HepG2 (cell line): ENCODE results near the gene TOR4A. TPM values are rescaled to one million over a fixed set of nuclear protein-coding genes. Genes with fewer than 3 reads are reported as not detected.

Experiments used
- BHLHE40 ChIP-seq: IDR thresholded peaks from 2 replicates; pipeline ENCODE4 v1.6.1; 2011; ENCODE audit warnings: low read length, improper control_type of control experiment
- GATAD2A ChIP-seq: IDR thresholded peaks from 2 replicates; pipeline ENCODE4 v1.6.1; 2016
- MAFK ChIP-seq, 2 experiments: IDR thresholded peaks in 1 of 2; conservative IDR thresholded peaks in 1 of 2; 2 replicates each; pipeline ENCODE4 v1.6.1; 2011; ENCODE audit warnings: improper control_type of control experiment in 2 of 2, low read length in 2 of 2
- NFRKB ChIP-seq: fragments of 450-650 bp; IDR thresholded peaks from 2 replicates; pipeline ENCODE4 v1.6.1; 2017
- NR2F6 ChIP-seq, 2 experiments: IDR thresholded peaks; 2 replicates each; pipeline ENCODE4 v1.6.1; 2016; ENCODE audit warnings: antibody characterized with exemption in 1 of 2, mild to moderate bottlenecking in 1 of 2
- NRL ChIP-seq: sonication (generic); formaldehyde crosslinking; IDR thresholded peaks from 2 replicates; pipeline ENCODE4 v1.5.0; 2020; ENCODE audit warnings: missing genetic modification reagents, mild to moderate bottlenecking, moderate library complexity, borderline replicate concordance
- RAD21 ChIP-seq: fragments of 450-650 bp; formaldehyde crosslinking; IDR thresholded peaks from 2 replicates; pipeline ENCODE4 v1.5.0; 2020; ENCODE audit warnings: mild to moderate bottlenecking
- RBM39 ChIP-seq: fragments of 200-400 bp; formaldehyde crosslinking; IDR thresholded peaks from one replicate; pipeline ENCODE4 v1.6.1; 2018; ENCODE audit warnings: antibody characterized with exemption, mild to moderate bottlenecking, low read depth, low read length; ENCODE audit not compliant: poor library complexity, severe bottlenecking
- RXRA ChIP-seq: sonication (generic); formaldehyde crosslinking; IDR thresholded peaks from 2 replicates; pipeline ENCODE4 v1.5.1; 2020; ENCODE audit warnings: missing genetic modification reagents
- SMC3 ChIP-seq: IDR thresholded peaks from 2 replicates; pipeline ENCODE4 v1.6.1; 2011; ENCODE audit warnings: low read length, improper control_type of control experiment
- SP1 ChIP-seq, 2 experiments: fragments of 450-650 bp in 1 of 2; sonication (generic) in 1 of 2; formaldehyde crosslinking in 1 of 2; IDR thresholded peaks; 2 replicates each; pipeline versions ENCODE4 v1.4.0 to v1.6.1; 2016 to 2020; ENCODE audit warnings: missing genetic modification reagents in 1 of 2
- TEAD3 ChIP-seq: optimal IDR thresholded peaks from 2 replicates; pipeline ENCODE3; 2016; ENCODE audit warnings: borderline replicate concordance
- THAP11 ChIP-seq: IDR thresholded peaks from 2 replicates; pipeline ENCODE4 v1.6.1; 2016; ENCODE audit warnings: missing biosample characterization, missing genetic modification reagents
- YEATS2 ChIP-seq: sonication (generic); formaldehyde crosslinking; IDR thresholded peaks from 2 replicates; pipeline ENCODE4 v1.4.0; 2020; ENCODE audit warnings: missing genetic modification reagents, borderline replicate concordance
- ZNF350 ChIP-seq: sonication (generic); formaldehyde crosslinking; IDR thresholded peaks from 2 replicates; pipeline ENCODE4 v1.4.0; 2020; ENCODE audit warnings: mild to moderate bottlenecking, low read depth, missing genetic modification reagents, borderline replicate concordance
- polyA plus RNA-seq, 8 experiments: library from polyadenylated mRNA; depleted of rRNA in 3 of 8; stranded (reverse) in 7 of 8; unstranded in 1 of 8; fragments of >200 nt; fragmentation: Illumina TruSeq in 4 of 8; extraction: Trizol in 4 of 8; gene quantifications; 2 replicates each; pipeline versions ENCODE4 v1.2.1 to v1.2.3, GENCODE V29; 2011 to 2016; ENCODE audit warnings: low read depth in 4 of 8, missing spikeins in 1 of 8, mixed read lengths in 1 of 8; ENCODE audit not compliant: insufficient read depth in 1 of 8
- total RNA-seq, 5 experiments: library from RNA; depleted of rRNA; stranded (reverse); fragments of >200 nt; fragmentation: Illumina TruSeq; extraction: Trizol; gene quantifications; 2 replicates each; pipeline ENCODE4 v1.2.3, GENCODE V29; 2016; ENCODE audit warnings: low read depth in 1 of 5
- TF ChIP-seq, protein P1 (sequence below): sonication (generic); formaldehyde crosslinking; IDR thresholded peaks from 2 replicates; pipeline ENCODE4 v1.4.0; 2020; ENCODE audit warnings: missing genetic modification reagents
- TF ChIP-seq, protein P2 (sequence below): sonication (generic); formaldehyde crosslinking; IDR thresholded peaks from 2 replicates; pipeline ENCODE4 v1.4.0; 2020; ENCODE audit warnings: missing genetic modification reagents
- TF ChIP-seq, protein P3 (sequence below): sonication (generic); formaldehyde crosslinking; IDR thresholded peaks from 2 replicates; pipeline ENCODE4; 2020; ENCODE audit warnings: missing genetic modification reagents, mild to moderate bottlenecking, borderline replicate concordance
- TF ChIP-seq, protein P4 (sequence below): IDR thresholded peaks from 2 replicates; pipeline ENCODE4 v1.6.1; 2016; ENCODE audit warnings: missing genetic modification reagents, missing compliant biosample characterization
- TF ChIP-seq, protein P5 (sequence below): sonication (generic); formaldehyde crosslinking; IDR thresholded peaks from 2 replicates; pipeline ENCODE4 v1.4.0; 2020; ENCODE audit warnings: mild to moderate bottlenecking, missing genetic modification reagents

The TOR4A gene
- total and polyA plus RNA-seq, 2 of the 13 experiments (the other 11 are each of a cell fraction or from before 2014, with no cell fraction given): 11.1 to 14.2 TPM

DNA sequence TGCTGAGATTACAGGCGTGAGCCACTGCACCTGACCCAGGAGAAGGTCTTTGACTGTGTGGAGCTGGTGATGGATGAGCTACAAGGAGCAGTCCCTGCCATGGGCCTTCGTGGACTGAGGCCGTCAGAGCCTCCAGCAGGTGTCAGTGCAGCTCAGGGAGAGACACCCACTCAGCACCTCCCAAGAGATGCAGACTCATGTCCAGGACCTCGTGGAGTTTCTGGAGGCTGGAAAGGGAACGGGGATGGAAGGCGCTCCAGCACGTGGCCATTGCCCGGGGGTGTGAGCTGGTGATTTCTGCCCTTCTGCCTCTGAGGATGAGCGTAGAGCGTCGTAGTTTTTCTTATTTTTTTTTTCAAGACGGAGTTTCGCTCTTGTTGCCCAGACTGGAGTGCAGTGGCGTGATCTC is 9.5 kb downstream of the TOR4A start (continued):
- TF ChIP-seq, protein P1, sequence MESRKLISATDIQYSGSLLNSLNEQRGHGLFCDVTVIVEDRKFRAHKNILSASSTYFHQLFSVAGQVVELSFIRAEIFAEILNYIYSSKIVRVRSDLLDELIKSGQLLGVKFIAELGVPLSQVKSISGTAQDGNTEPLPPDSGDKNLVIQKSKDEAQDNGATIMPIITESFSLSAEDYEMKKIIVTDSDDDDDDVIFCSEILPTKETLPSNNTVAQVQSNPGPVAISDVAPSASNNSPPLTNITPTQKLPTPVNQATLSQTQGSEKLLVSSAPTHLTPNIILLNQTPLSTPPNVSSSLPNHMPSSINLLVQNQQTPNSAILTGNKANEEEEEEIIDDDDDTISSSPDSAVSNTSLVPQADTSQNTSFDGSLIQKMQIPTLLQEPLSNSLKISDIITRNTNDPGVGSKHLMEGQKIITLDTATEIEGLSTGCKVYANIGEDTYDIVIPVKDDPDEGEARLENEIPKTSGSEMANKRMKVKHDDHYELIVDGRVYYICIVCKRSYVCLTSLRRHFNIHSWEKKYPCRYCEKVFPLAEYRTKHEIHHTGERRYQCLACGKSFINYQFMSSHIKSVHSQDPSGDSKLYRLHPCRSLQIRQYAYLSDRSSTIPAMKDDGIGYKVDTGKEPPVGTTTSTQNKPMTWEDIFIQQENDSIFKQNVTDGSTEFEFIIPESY (CRISPR knock-in tag): peak; percentile 60; the same call in 1 of the 2 replicates
- TF ChIP-seq NRL (CRISPR knock-in tag) (peak; percentile 66; the same call in 1 of the 2 replicates), TEAD3 (CRISPR knock-in tag) (peak; percentile 24), RBM39 (no peak), BHLHE40 (0 out of 2 replicates have a peak, but pooled peaks have one; percentile 7), SP1 (IDR thresholded peaks at IDR 0.05) (no peak), SP1 (CRISPR knock-in tag; IDR thresholded peaks at IDR 0.05) (0 out of 2 replicates have a peak, but pooled peaks have one; percentile 25), SMC3 (peak; percentile 59), MAFK (conservative IDR thresholded peaks at IDR 0.05 in 1 of 2, IDR thresholded peaks at IDR 0.05 in 1 of 2; ENCODE audit: low read length in 2 of 2) (0 out of 4 replicates have a peak, but pooled peaks of 1 of the 2 experiments have one; percentile 4), THAP11 (CRISPR knock-in tag) (peak; percentile 59), RAD21 (CRISPR knock-in tag) (peak; percentile 84), NFRKB (no peak), NR2F6 (IDR thresholded peaks at IDR 0.05) (no peak), NR2F6 (CRISPR knock-in tag; IDR thresholded peaks at IDR 0.05) (peak; percentile 34; the same call in 1 of the 2 replicates), YEATS2 (CRISPR knock-in tag) (peak; percentile 29; the same call in 1 of the 2 replicates), ZNF350 (CRISPR knock-in tag) (peak; percentile 25; the same call in 1 of the 2 replicates), RXRA (peak; percentile 31; the same call in 1 of the 2 replicates), GATAD2A (CRISPR knock-in tag) (peak; percentile 31; the same call in 1 of the 2 replicates)
- TF ChIP-seq, protein P2, sequence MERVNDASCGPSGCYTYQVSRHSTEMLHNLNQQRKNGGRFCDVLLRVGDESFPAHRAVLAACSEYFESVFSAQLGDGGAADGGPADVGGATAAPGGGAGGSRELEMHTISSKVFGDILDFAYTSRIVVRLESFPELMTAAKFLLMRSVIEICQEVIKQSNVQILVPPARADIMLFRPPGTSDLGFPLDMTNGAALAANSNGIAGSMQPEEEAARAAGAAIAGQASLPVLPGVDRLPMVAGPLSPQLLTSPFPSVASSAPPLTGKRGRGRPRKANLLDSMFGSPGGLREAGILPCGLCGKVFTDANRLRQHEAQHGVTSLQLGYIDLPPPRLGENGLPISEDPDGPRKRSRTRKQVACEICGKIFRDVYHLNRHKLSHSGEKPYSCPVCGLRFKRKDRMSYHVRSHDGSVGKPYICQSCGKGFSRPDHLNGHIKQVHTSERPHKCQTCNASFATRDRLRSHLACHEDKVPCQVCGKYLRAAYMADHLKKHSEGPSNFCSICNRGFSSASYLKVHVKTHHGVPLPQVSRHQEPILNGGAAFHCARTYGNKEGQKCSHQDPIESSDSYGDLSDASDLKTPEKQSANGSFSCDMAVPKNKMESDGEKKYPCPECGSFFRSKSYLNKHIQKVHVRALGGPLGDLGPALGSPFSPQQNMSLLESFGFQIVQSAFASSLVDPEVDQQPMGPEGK (CRISPR knock-in tag): 0 out of 2 replicates have a peak, but pooled peaks have one; percentile 30
- TF ChIP-seq, protein P3, sequence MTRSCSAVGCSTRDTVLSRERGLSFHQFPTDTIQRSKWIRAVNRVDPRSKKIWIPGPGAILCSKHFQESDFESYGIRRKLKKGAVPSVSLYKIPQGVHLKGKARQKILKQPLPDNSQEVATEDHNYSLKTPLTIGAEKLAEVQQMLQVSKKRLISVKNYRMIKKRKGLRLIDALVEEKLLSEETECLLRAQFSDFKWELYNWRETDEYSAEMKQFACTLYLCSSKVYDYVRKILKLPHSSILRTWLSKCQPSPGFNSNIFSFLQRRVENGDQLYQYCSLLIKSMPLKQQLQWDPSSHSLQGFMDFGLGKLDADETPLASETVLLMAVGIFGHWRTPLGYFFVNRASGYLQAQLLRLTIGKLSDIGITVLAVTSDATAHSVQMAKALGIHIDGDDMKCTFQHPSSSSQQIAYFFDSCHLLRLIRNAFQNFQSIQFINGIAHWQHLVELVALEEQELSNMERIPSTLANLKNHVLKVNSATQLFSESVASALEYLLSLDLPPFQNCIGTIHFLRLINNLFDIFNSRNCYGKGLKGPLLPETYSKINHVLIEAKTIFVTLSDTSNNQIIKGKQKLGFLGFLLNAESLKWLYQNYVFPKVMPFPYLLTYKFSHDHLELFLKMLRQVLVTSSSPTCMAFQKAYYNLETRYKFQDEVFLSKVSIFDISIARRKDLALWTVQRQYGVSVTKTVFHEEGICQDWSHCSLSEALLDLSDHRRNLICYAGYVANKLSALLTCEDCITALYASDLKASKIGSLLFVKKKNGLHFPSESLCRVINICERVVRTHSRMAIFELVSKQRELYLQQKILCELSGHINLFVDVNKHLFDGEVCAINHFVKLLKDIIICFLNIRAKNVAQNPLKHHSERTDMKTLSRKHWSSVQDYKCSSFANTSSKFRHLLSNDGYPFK (CRISPR knock-in tag): 0 out of 2 replicates have a peak, but pooled peaks have one; percentile 24
- TF ChIP-seq, protein P4, sequence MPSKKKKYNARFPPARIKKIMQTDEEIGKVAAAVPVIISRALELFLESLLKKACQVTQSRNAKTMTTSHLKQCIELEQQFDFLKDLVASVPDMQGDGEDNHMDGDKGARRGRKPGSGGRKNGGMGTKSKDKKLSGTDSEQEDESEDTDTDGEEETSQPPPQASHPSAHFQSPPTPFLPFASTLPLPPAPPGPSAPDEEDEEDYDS: 0 out of 2 replicates have a peak, but pooled peaks have one; percentile 19
- TF ChIP-seq, protein P5, sequence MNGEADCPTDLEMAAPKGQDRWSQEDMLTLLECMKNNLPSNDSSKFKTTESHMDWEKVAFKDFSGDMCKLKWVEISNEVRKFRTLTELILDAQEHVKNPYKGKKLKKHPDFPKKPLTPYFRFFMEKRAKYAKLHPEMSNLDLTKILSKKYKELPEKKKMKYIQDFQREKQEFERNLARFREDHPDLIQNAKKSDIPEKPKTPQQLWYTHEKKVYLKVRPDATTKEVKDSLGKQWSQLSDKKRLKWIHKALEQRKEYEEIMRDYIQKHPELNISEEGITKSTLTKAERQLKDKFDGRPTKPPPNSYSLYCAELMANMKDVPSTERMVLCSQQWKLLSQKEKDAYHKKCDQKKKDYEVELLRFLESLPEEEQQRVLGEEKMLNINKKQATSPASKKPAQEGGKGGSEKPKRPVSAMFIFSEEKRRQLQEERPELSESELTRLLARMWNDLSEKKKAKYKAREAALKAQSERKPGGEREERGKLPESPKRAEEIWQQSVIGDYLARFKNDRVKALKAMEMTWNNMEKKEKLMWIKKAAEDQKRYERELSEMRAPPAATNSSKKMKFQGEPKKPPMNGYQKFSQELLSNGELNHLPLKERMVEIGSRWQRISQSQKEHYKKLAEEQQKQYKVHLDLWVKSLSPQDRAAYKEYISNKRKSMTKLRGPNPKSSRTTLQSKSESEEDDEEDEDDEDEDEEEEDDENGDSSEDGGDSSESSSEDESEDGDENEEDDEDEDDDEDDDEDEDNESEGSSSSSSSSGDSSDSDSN (CRISPR knock-in tag): peak; percentile 47; the same call in 1 of the 2 replicates
